H9 (cell line): ENCODE measurements around the gene RTN1. TPM values are rescaled to one million over a fixed set of nuclear protein-coding genes. Genes with fewer than 3 reads are reported as not detected.

ENCODE experiments used
- DNase-seq: peaks from one replicate; pipeline ENCODE4 v3.0.0-alpha.2; 2017
- H2AFZ ChIP-seq: one replicate; pipeline ENCODE4 v1.6.1; 2013; ENCODE audit warnings: mild to moderate bottlenecking, low read length, control low read depth, moderate library complexity
- H2AK5ac ChIP-seq: 2 replicates; pipeline ENCODE4 v1.6.1; 2013; ENCODE audit warnings: low read length, control low read depth, mixed read lengths; ENCODE audit not compliant: insufficient read length
- H2BK120ac ChIP-seq: one replicate; pipeline ENCODE4 v1.6.1; 2013; ENCODE audit warnings: low read depth, mild to moderate bottlenecking, low read length, control low read depth, inconsistent platforms; ENCODE audit not compliant: poor library complexity, severe bottlenecking
- H2BK12ac ChIP-seq: 2 replicates; pipeline ENCODE4 v1.6.1; 2013; ENCODE audit warnings: low read length, control low read depth, mixed read lengths, low read depth; ENCODE audit not compliant: insufficient read length
- H2BK15ac ChIP-seq: 2 replicates; pipeline ENCODE4 v1.6.1; 2013; ENCODE audit warnings: low read depth, low read length, control low read depth
- H2BK20ac ChIP-seq: one replicate; pipeline ENCODE4 v1.6.1; 2013; ENCODE audit warnings: low read depth, mild to moderate bottlenecking, low read length, control low read depth, inconsistent platforms; ENCODE audit not compliant: poor library complexity, severe bottlenecking
- H2BK5ac ChIP-seq: 2 replicates; pipeline ENCODE4 v1.6.1; 2013; ENCODE audit warnings: low read length, control low read depth, mixed read lengths; ENCODE audit not compliant: insufficient read length
- H3K14ac ChIP-seq: 2 replicates; pipeline ENCODE4 v1.6.1; 2013; ENCODE audit warnings: low read length, control low read depth; ENCODE audit not compliant: insufficient read depth
- H3K18ac ChIP-seq: 2 replicates; pipeline ENCODE4 v1.6.1; 2013; ENCODE audit warnings: low read depth, mild to moderate bottlenecking, mixed read lengths, low read length, control low read depth; ENCODE audit not compliant: insufficient read length
- H3K23ac ChIP-seq: 2 replicates; pipeline ENCODE4 v1.6.1; 2013; ENCODE audit warnings: low read length, control low read depth, mixed read lengths, low read depth; ENCODE audit not compliant: insufficient read length
- H3K23me2 ChIP-seq: 2 replicates; pipeline ENCODE4 v1.6.1; 2013; ENCODE audit warnings: low read depth, mild to moderate bottlenecking, mixed read lengths, low read length, control low read depth; ENCODE audit not compliant: insufficient read length, poor library complexity, severe bottlenecking
- H3K27ac ChIP-seq: 2 replicates; pipeline ENCODE4 v1.5.1; 2013; ENCODE audit warnings: low read length, control low read depth, mixed read lengths, low read depth; ENCODE audit not compliant: insufficient read length
- H3K27me3 ChIP-seq: 2 replicates; pipeline ENCODE4 v1.6.1; 2013; ENCODE audit warnings: low read length, control low read depth, inconsistent platforms; ENCODE audit not compliant: insufficient read depth
- H3K4ac ChIP-seq: 2 replicates; pipeline ENCODE4 v1.6.1; 2013; ENCODE audit warnings: low read depth, mild to moderate bottlenecking, control low read depth, inconsistent platforms, low read length, moderate library complexity
- H3K4me1 ChIP-seq: 2 replicates; pipeline ENCODE4 v1.6.1; 2013; ENCODE audit warnings: low read length, control low read depth, inconsistent platforms; ENCODE audit not compliant: insufficient read depth
- H3K4me2 ChIP-seq: 2 replicates; pipeline ENCODE4 v1.6.1; 2013; ENCODE audit warnings: low read length, control low read depth, mixed read lengths; ENCODE audit not compliant: insufficient read length, insufficient read depth
- H3K56ac ChIP-seq: 2 replicates; pipeline ENCODE4 v1.6.1; 2013; ENCODE audit warnings: low read depth, mild to moderate bottlenecking, mixed read lengths, low read length, control low read depth; ENCODE audit not compliant: insufficient read length
- H3K79me1 ChIP-seq: 2 replicates; pipeline ENCODE4 v1.6.1; 2013; ENCODE audit warnings: low read depth, mild to moderate bottlenecking, moderate library complexity, low read length, control low read depth, inconsistent platforms; ENCODE audit not compliant: insufficient read depth, poor library complexity, severe bottlenecking
- H3K79me2 ChIP-seq: 2 replicates; pipeline ENCODE4 v1.6.1; 2013; ENCODE audit warnings: low read length, control low read depth, inconsistent platforms; ENCODE audit not compliant: insufficient read depth
- H3K9ac ChIP-seq: 2 replicates; pipeline ENCODE4 v1.6.1; 2013; ENCODE audit warnings: low read length, control low read depth, mixed read lengths; ENCODE audit not compliant: insufficient read length; ENCODE audit errors: extremely low read depth
- H3K9me3 ChIP-seq: one replicate; pipeline ENCODE4 v1.6.1; 2013; ENCODE audit warnings: low read depth, low read length, inconsistent platforms; ENCODE audit not compliant: control insufficient read depth
- H3T11ph ChIP-seq: one replicate; pipeline ENCODE4 v1.6.1; 2013; ENCODE audit warnings: mild to moderate bottlenecking, low read length, control low read depth, inconsistent platforms
- H4K20me1 ChIP-seq: one replicate; pipeline ENCODE4 v1.6.1; 2013; ENCODE audit not compliant: control insufficient read depth, insufficient read length, insufficient read depth
- H4K5ac ChIP-seq: 2 replicates; pipeline ENCODE4 v1.6.1; 2013; ENCODE audit warnings: low read depth, mild to moderate bottlenecking, mixed read lengths, low read length, control low read depth; ENCODE audit not compliant: insufficient read length
- H4K8ac ChIP-seq: replicated peaks from 2 replicates; pipeline ENCODE4 v1.6.1; 2013; ENCODE audit warnings: low read length, control low read depth, mixed read lengths, low read depth; ENCODE audit not compliant: insufficient read length
- H4K91ac ChIP-seq: 2 replicates; pipeline ENCODE4 v1.6.1; 2013; ENCODE audit warnings: low read depth, mild to moderate bottlenecking, moderate library complexity, mixed read lengths, low read length, control low read depth; ENCODE audit not compliant: insufficient read length
- H3K27ac Mint-ChIP-seq, 3 experiments: 2 replicates in 2 of 3; 3 replicates in 1 of 3; pipeline ENCODE4 v1.8.0; 2020 to 2021; ENCODE audit warnings: mixed read lengths in 3 of 3, mild to moderate bottlenecking in 1 of 3, moderate library complexity in 1 of 3
- H3K27me3 Mint-ChIP-seq: 2 replicates; pipeline ENCODE4 v1.8.0; 2021; ENCODE audit warnings: low read depth, mild to moderate bottlenecking, moderate library complexity, mixed read lengths
- H3K36me3 Mint-ChIP-seq, 3 experiments: 2 replicates in 2 of 3; 3 replicates in 1 of 3; pipeline ENCODE4 v1.8.0; 2020 to 2021; ENCODE audit warnings: low read depth in 3 of 3, mixed read lengths in 3 of 3; ENCODE audit not compliant: insufficient read depth in 1 of 3
- H3K4me1 Mint-ChIP-seq, 2 experiments: 2 replicates each; pipeline ENCODE4 v1.8.0; 2020; ENCODE audit warnings: mixed read lengths in 2 of 2
- H3K4me3 Mint-ChIP-seq, 2 experiments: 2 replicates in 1 of 2; 3 replicates in 1 of 2; pipeline ENCODE4 v1.8.0; 2020 to 2021; ENCODE audit warnings: mild to moderate bottlenecking in 2 of 2, mixed read lengths in 2 of 2, moderate library complexity in 1 of 2
- H3K9me3 Mint-ChIP-seq, 2 experiments: 2 replicates in 1 of 2; 3 replicates in 1 of 2; pipeline ENCODE4 v1.8.0; 2020; ENCODE audit warnings: mild to moderate bottlenecking in 2 of 2, mixed read lengths in 2 of 2, moderate library complexity in 1 of 2
- WGBS: extraction: QIAGEN DNeasy Blood & Tissue Kit; methylation state at CpG from one replicate; pipeline ENCODE4 v1.1.7; 2013; ENCODE audit warnings: missing lambda C conversion rate, low lambda C conversion rate, mixed read lengths; ENCODE audit not compliant: insufficient read length; ENCODE audit errors: extremely low coverage; 5-methylcytosine and 5-hydroxymethylcytosine counted together
- total RNA-seq: library from RNA; stranded (reverse); gene quantifications from 2 replicates; pipeline ENCODE4 v1.2.1, GENCODE V29; 2021
- TF ChIP-seq, protein P1 (sequence below): fragments of 200-600 bp; sonication (generic); conservative IDR thresholded peaks from 3 replicates; pipeline ENCODE4 v1.8.0; 2021; ENCODE audit warnings: antibody characterized with exemption, mild to moderate bottlenecking

RTN1 gene
- total RNA-seq, 1 experiment from 2014 or later: 1.8 TPM

DNA sequence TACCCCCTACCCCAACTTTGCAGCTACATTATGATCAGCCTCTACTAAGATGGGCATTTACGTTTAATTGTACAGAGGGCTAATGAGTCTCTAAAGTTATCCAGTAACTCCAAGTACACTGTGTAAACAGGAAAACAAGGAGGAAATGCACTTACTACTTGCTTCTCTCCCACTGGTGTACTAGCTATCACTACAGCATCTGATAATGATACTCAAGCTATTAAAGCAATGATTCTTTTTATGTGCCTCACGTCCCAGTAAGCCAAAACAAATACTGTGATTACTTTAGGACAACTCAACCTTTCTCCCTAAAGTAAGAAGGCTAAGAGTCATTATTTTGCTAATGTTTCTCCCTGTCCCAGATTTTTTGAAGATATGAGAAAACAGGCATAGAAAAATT lies 165.3 kb downstream of the RTN1 start:
- Histone ChIP-seq H3K27me3 (no peaks in the 10 kb centered on the region), H2AFZ (no peak overlapping the region), H3K18ac (no peak overlapping the region), H4K20me1 (no peaks in the 10 kb centered on the region), H3K9ac (no peak overlapping the region), H3K79me1 (no peaks in the 10 kb centered on the region), H3T11ph (no peak overlapping the region), H2BK15ac (no peak overlapping the region), H3K4me1 (no peaks in the 10 kb centered on the region), H2BK12ac (no peak overlapping the region), H4K8ac (no peak overlapping the region), H3K14ac (no peak overlapping the region), H3K4ac (no peak overlapping the region), H3K27ac (no peak overlapping the region), H3K4me2 (no peak overlapping the region), H3K79me2 (no peaks in the 10 kb centered on the region), H4K91ac (no peak overlapping the region), H4K5ac (no peak overlapping the region), H3K23ac (no peak overlapping the region), H3K23me2 (no peaks in the 10 kb centered on the region), H3K56ac (no peak overlapping the region), H2BK5ac (no peak overlapping the region), H2BK120ac (no peak overlapping the region), H2AK5ac (no peak overlapping the region), H2BK20ac (no peak overlapping the region), H3K9me3 (no peaks in the 10 kb centered on the region)
- Mint-ChIP-seq H3K36me3 (peaks cover 2 to 10% (median 3%) of the 10 kb centered on the region in 3 experiments; a peak in 4 of 7 replicates), H3K9me3 (peaks cover 12 to 16% of the 10 kb centered on the region in 2 experiments), H3K4me3 (no peak overlapping the region), H3K27ac (no peak overlapping the region), H3K27me3 (no peaks in the 10 kb centered on the region; the same call in 1 of the 2 replicates), H3K4me1 (no peaks in the 10 kb centered on the region)
- no peak for DNase-seq
- TF ChIP-seq, protein P1, sequence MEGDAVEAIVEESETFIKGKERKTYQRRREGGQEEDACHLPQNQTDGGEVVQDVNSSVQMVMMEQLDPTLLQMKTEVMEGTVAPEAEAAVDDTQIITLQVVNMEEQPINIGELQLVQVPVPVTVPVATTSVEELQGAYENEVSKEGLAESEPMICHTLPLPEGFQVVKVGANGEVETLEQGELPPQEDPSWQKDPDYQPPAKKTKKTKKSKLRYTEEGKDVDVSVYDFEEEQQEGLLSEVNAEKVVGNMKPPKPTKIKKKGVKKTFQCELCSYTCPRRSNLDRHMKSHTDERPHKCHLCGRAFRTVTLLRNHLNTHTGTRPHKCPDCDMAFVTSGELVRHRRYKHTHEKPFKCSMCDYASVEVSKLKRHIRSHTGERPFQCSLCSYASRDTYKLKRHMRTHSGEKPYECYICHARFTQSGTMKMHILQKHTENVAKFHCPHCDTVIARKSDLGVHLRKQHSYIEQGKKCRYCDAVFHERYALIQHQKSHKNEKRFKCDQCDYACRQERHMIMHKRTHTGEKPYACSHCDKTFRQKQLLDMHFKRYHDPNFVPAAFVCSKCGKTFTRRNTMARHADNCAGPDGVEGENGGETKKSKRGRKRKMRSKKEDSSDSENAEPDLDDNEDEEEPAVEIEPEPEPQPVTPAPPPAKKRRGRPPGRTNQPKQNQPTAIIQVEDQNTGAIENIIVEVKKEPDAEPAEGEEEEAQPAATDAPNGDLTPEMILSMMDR: no peak
- no CpG with 5 or more reads among the region's 2 CpGs for WGBS
